Activated CD4-positive, alpha-beta T cell treated with anti-CD3 and anti-CD28 coated beads, Interleukin-2, amount 10 ng/mL, durations not matched to agents 24 days and 14 days (primary cell): ENCODE results near the gene KCNA4. TPM values are rescaled to one million over a fixed set of nuclear protein-coding genes. Genes with fewer than 3 reads are reported as not detected.

Experiments
- DNase-seq: peaks from one replicate; pipeline ENCODE4 v3.0.0; 2022
- H3K27ac Mint-ChIP-seq: one replicate; pipeline ENCODE4 v1.8.0; 2022; ENCODE audit warnings: mild to moderate bottlenecking, mixed read lengths
- H3K27me3 Mint-ChIP-seq: one replicate; pipeline ENCODE4 v1.8.0; 2022; ENCODE audit warnings: mixed read lengths
- H3K36me3 Mint-ChIP-seq: one replicate; pipeline ENCODE4 v1.8.0; 2022; ENCODE audit warnings: low read depth, mild to moderate bottlenecking, mixed read lengths
- H3K4me1 Mint-ChIP-seq: one replicate; pipeline ENCODE4 v1.8.0; 2021; ENCODE audit warnings: mixed read lengths
- H3K4me3 Mint-ChIP-seq: one replicate; pipeline ENCODE4 v1.8.0; 2022; ENCODE audit warnings: mild to moderate bottlenecking, moderate library complexity, mixed read lengths
- H3K9me3 Mint-ChIP-seq: one replicate; pipeline ENCODE4 v1.8.0; 2021; ENCODE audit warnings: mixed read lengths
- intact Hi-C: fragments of 100-400 bp; cut with micrococcal nuclease; formaldehyde crosslinking; loops from one replicate; pipeline ENCODE4 v1.15.1; 2023
- total RNA-seq: library from RNA; stranded (reverse); gene quantifications from 2 replicates; pipeline ENCODE4 v1.2.3, GENCODE V29; 2022

The KCNA4 gene
- total RNA-seq, 1 donor from 2014 or later, result not detected

DNA sequence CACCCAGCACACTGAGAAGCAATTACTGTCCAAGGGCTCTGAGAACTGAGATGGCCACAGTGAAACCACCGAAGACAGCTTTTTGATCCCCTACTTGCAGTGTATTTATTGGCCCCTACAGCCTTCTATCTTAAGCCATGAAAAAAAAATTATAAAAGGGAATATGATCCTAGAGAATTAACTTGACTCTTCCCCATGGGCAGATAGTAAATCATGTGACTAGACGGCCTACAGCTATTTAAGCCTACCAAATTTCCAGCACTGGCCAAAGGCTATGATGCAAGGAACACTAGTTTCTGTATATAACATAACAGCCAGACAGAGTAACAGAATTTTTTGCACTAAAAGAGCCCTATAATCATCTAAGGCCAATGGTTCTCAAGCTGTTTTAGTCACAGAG, 53.8 kb downstream of the KCNA4 start:
- H3K27me3 Mint-ChIP-seq, result no peaks in the 10 kb centered on the region
- H3K9me3 Mint-ChIP-seq, result peaks cover 3% of the 10 kb centered on the region
- no peaks in the 10 kb centered on the region for H3K4me1 Mint-ChIP-seq
- DNase-seq, result no peak
- H3K4me3 Mint-ChIP-seq, result no peak overlapping the region
- no peaks in the 10 kb centered on the region for H3K36me3 Mint-ChIP-seq
- intact Hi-C loops, result no loop called here
- H3K27ac Mint-ChIP-seq, result no peak overlapping the region

DNA sequence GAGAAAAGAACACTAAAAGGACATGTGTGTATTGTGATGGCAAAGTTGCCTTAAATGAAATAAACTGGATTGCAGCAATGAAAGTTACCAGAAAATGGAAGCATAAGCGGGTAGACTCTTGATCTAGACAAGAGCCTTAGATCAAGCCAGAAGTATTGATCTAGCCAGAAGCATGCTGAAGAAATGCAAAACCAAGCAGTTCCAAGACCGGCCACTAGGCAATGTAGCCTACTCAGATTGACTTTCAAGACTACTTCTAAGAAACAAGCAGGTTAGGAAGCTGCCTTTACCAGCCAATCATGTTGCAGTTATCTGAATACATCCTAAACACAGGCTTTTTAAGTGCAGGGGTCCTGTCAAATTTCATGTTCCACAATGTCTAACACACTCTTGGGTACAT, 54.6 kb downstream of the KCNA4 start:
- no peaks in the 10 kb centered on the region for H3K36me3 Mint-ChIP-seq
- H3K9me3 Mint-ChIP-seq, result peaks cover 3% of the 10 kb centered on the region
- no peak overlapping the region for H3K27ac Mint-ChIP-seq
- H3K27me3 Mint-ChIP-seq, result no peaks in the 10 kb centered on the region
- no peak for DNase-seq
- intact Hi-C loops, result no loop called here
- H3K4me1 Mint-ChIP-seq, result no peaks in the 10 kb centered on the region
- no peak overlapping the region for H3K4me3 Mint-ChIP-seq

Other genes starting within 250 kb of the KCNA4 start
- not detected in 2 replicates for gene FSHB, start 214.0 kb upstream of the KCNA4 start, total RNA-seq